GM12878 (cell line): Measurements from ENCODE around the gene EIF2A. TPM values are rescaled to one million over a fixed set of nuclear protein-coding genes. Genes with fewer than 3 reads are reported as not detected.

Source experiments
- ATAC-seq: fragments of 200-7000 bp; cut with Tn5 transposase; 3 replicates; pipeline ENCODE4 v1.9.1; 2020; ENCODE audit warnings: mild to moderate bottlenecking, moderate library complexity
- BruUV-seq: library from RNA; stranded (reverse); fragments of 400-500 nt; replicated peaks from 2 replicates; lab custom pipeline; 2021; lab: Mats Ljungman, UMichigan
- CTCF ChIA-PET: fragments of 300-600 bp; sonication (Branson Sonifier 250); formaldehyde crosslinking; extraction: SDS; loops from one replicate; lab custom pipeline; 2021; ENCODE audit warnings: inconsistent platforms; lab: Yijun Ruan, JAX
- POLR2A ChIA-PET: fragments of 350-600 bp; formaldehyde crosslinking; extraction: SDS; loops from one replicate; lab custom pipeline; 2021; ENCODE audit warnings: inconsistent platforms; lab: Charles Lee
- RAD21 ChIA-PET: fragments of 300-600 bp; sonication (Branson Sonifier 250); formaldehyde crosslinking; loops from one replicate; lab custom pipeline; 2023; ENCODE audit warnings: antibody characterized with exemption; ENCODE audit not compliant: unreplicated experiment; lab: Charles Lee
- SMC1A ChIA-PET: fragments of 300-600 bp; sonication (Branson Sonifier 250); formaldehyde crosslinking; loops from one replicate; lab custom pipeline; 2023; ENCODE audit not compliant: unreplicated experiment, uncharacterized antibody; lab: Charles Lee
- DNase-seq: peaks from one replicate; pipeline ENCODE4 v3.0.0-alpha.2; 2011; ENCODE audit warnings: low read depth, low spot score
- FAIRE-seq: peaks from 3 replicates; lab custom pipeline; 2011; peaks lifted over from hg19 to GRCh38; lab: Jason Lieb, UNC
- H2AFZ ChIP-seq: 2 replicates; pipeline ENCODE4 v1.6.0; 2011; ENCODE audit warnings: low read depth, low read length, control low read depth; ENCODE audit not compliant: control insufficient read depth
- H3K27ac ChIP-seq: 2 replicates; pipeline ENCODE4 v1.5.1; 2011; ENCODE audit warnings: control low read depth; ENCODE audit not compliant: control insufficient read depth, insufficient read depth
- H3K27me3 ChIP-seq, 2 experiments: replicated peaks in 1 of 2; 2 replicates each; pipeline versions ENCODE4 v1.6.0 to v1.6.1; 2011; ENCODE audit warnings: low read length in 1 of 2; ENCODE audit not compliant: control insufficient read depth in 2 of 2, insufficient read depth in 2 of 2
- H3K36me3 ChIP-seq, 2 experiments: 2 replicates each; pipeline ENCODE4 v1.5.1; 2011; ENCODE audit warnings: low read length in 1 of 2; ENCODE audit not compliant: control insufficient read depth in 2 of 2, insufficient read depth in 2 of 2
- H3K4me1 ChIP-seq: 2 replicates; pipeline ENCODE4 v1.6.1; 2011; ENCODE audit warnings: mild to moderate bottlenecking, low read length, moderate library complexity, mixed read lengths; ENCODE audit not compliant: control insufficient read depth, insufficient read depth
- H3K4me2 ChIP-seq: 2 replicates; pipeline ENCODE4 v1.6.0; 2011; ENCODE audit warnings: control low read depth; ENCODE audit not compliant: control insufficient read depth, insufficient read depth
- H3K4me3 ChIP-seq: fragments of 200-600 bp; sonication (generic); 2 replicates; pipeline ENCODE4 v1.5.1; 2016
- H3K79me2 ChIP-seq: 2 replicates; pipeline ENCODE4 v1.6.0; 2011; ENCODE audit warnings: low read length; ENCODE audit not compliant: control insufficient read depth, insufficient read depth
- H3K9ac ChIP-seq: 2 replicates; pipeline ENCODE4 v1.8.0; 2011; ENCODE audit warnings: low read length, control low read depth, mixed read lengths; ENCODE audit not compliant: control insufficient read depth, insufficient read depth
- H3K9me3 ChIP-seq: replicated peaks from 3 replicates; pipeline ENCODE4 v1.5.1; 2011; ENCODE audit warnings: mild to moderate bottlenecking, low read length; ENCODE audit not compliant: control insufficient read depth, insufficient read depth
- H4K20me1 ChIP-seq: 2 replicates; pipeline ENCODE4 v1.6.0; 2011; ENCODE audit not compliant: control insufficient read depth, insufficient read depth
- BHLHE40 ChIP-seq, 2 experiments: fragments of 450-650 bp in 1 of 2; IDR thresholded peaks; 2 replicates each; pipeline ENCODE4 v1.6.1; 2011 to 2017; ENCODE audit warnings: low read depth in 2 of 2, borderline replicate concordance in 1 of 2, improper control_type of control experiment in 1 of 2, low read length in 1 of 2, mild to moderate bottlenecking in 1 of 2
- BRCA1 ChIP-seq: IDR thresholded peaks from 2 replicates; pipeline ENCODE4 v1.6.1; 2011; ENCODE audit warnings: low read depth, low read length, improper control_type of control experiment
- CHD2 ChIP-seq: IDR thresholded peaks from 2 replicates; pipeline ENCODE4 v1.6.1; 2011; ENCODE audit warnings: low read depth, low read length, improper control_type of control experiment, borderline replicate concordance
- CREM ChIP-seq: IDR thresholded peaks from 2 replicates; pipeline ENCODE4 v1.6.1; 2014; ENCODE audit warnings: antibody characterized with exemption, low read depth
- IKZF1 ChIP-seq: fragments of 450-650 bp; conservative IDR thresholded peaks from 2 replicates; pipeline ENCODE4 v1.6.1; 2017; ENCODE audit warnings: antibody characterized with exemption, mild to moderate bottlenecking
- KDM1A ChIP-seq: fragments of 200-600 bp; sonication (generic); IDR thresholded peaks from 2 replicates; pipeline ENCODE4 v1.6.1; 2016; ENCODE audit warnings: borderline replicate concordance
- MTA3 ChIP-seq: IDR thresholded peaks from 2 replicates; pipeline ENCODE4 v1.6.1; 2012; ENCODE audit warnings: low read length, inconsistent platforms, borderline replicate concordance
- NRF1 ChIP-seq: conservative IDR thresholded peaks from 2 replicates; pipeline ENCODE4 v1.6.1; 2011; ENCODE audit warnings: mild to moderate bottlenecking, low read depth, low read length, improper control_type of control experiment
- SMAD1 ChIP-seq: fragments of 450-650 bp; IDR thresholded peaks from 2 replicates; pipeline ENCODE4 v1.6.1; 2018; ENCODE audit warnings: mild to moderate bottlenecking, low read depth; ENCODE audit not compliant: partially characterized antibody
- SMARCA5 ChIP-seq: fragments of 450-650 bp; IDR thresholded peaks from 2 replicates; pipeline ENCODE4 v1.6.1; 2017; ENCODE audit warnings: mild to moderate bottlenecking
- SP1 ChIP-seq: IDR thresholded peaks from one replicate; pipeline ENCODE4 v1.6.1; 2011; ENCODE audit warnings: low read depth, low read length
- TARDBP ChIP-seq: IDR thresholded peaks from 2 replicates; pipeline ENCODE4 v1.6.1; 2016; ENCODE audit warnings: borderline replicate concordance
- TCF12 ChIP-seq: IDR thresholded peaks from 2 replicates; pipeline ENCODE4 v1.6.1; 2011; ENCODE audit warnings: low read depth, mild to moderate bottlenecking, low read length
- ZBED1 ChIP-seq: IDR thresholded peaks from 2 replicates; pipeline ENCODE4 v1.6.1; 2016; ENCODE audit warnings: borderline replicate concordance
- ZNF274 ChIP-seq: IDR thresholded peaks from one replicate; pipeline ENCODE4 v1.8.0; 2011; ENCODE audit not compliant: insufficient read length, insufficient read depth
- ZSCAN29 ChIP-seq: fragments of 450-650 bp; IDR thresholded peaks from 2 replicates; pipeline ENCODE4 v1.6.1; 2017; ENCODE audit warnings: mild to moderate bottlenecking, moderate library complexity
- WGBS: methylation state at CpG from one replicate; pipeline ENCODE4 v1.1.6; 2016; ENCODE audit warnings: low lambda C conversion rate; ENCODE audit not compliant: insufficient replicate concordance, insufficient coverage; ENCODE audit errors: missing lambda C conversion rate; 5-methylcytosine and 5-hydroxymethylcytosine counted together
- in situ Hi-C: fragments of 300-500 bp; cut with MboI; formaldehyde crosslinking; loops from 9 replicates; pipeline ENCODE4 v1.14.3; 2018; ENCODE audit warnings: mixed read lengths
- intact Hi-C: fragments of 100-400 bp; cut with micrococcal nuclease; formaldehyde crosslinking; loops from one replicate; pipeline ENCODE4 v1.14.2; 2022; ENCODE audit not compliant: unreplicated experiment
- polyA plus RNA-seq, 11 experiments: library from polyadenylated mRNA; depleted of rRNA in 4 of 11; unstranded in 6 of 11; stranded (reverse) in 5 of 11; fragments of >200 nt; fragmentation: Nextera tagmentation in 4 of 11; fragmentation: Illumina TruSeq in 1 of 11; extraction: Ambion mirVana in 4 of 11; extraction: Trizol in 1 of 11; gene quantifications; 1 replicate in 1 of 11; 2 replicates in 10 of 11; pipeline versions ENCODE4 v1.2.1 to v1.2.3, GENCODE V29; 2011 to 2016; ENCODE audit warnings: inconsistent platforms in 2 of 11, missing spikeins in 2 of 11, low read depth in 1 of 11
- total RNA-seq, 4 experiments: library from RNA; depleted of rRNA in 3 of 4; stranded (reverse); fragments of >200 nt in 3 of 4; fragmentation: Illumina TruSeq in 1 of 4; extraction: Trizol in 1 of 4; gene quantifications; 2 replicates each; pipeline versions ENCODE4 v1.2.1 to v1.2.3, GENCODE V29; 2013 to 2021
- TF ChIP-seq, protein P1 (sequence below): IDR thresholded peaks from 2 replicates; pipeline ENCODE4 v1.6.1; 2011; ENCODE audit warnings: borderline replicate concordance, low read depth, mild to moderate bottlenecking, moderate library complexity, low read length; ENCODE audit not compliant: insufficient read depth, poor library complexity, severe bottlenecking
- TF ChIP-seq, protein P2 (sequence below): fragments of 450-650 bp; IDR thresholded peaks from 2 replicates; pipeline ENCODE4 v1.6.1; 2017; ENCODE audit warnings: mild to moderate bottlenecking, low read depth, inconsistent platforms; ENCODE audit not compliant: poor library complexity, severe bottlenecking
- TF ChIP-seq, protein P3 (sequence below): fragments of 450-650 bp; IDR thresholded peaks from 2 replicates; pipeline ENCODE4 v1.6.1; 2017; ENCODE audit warnings: mild to moderate bottlenecking, moderate library complexity

Gene EIF2A
- total and polyA plus RNA-seq, 10 of the 15 experiments (the other 5 are each of a cell fraction or from before 2014, with no cell fraction given) = 85.4 to 211 (median 136) TPM

DNA sequence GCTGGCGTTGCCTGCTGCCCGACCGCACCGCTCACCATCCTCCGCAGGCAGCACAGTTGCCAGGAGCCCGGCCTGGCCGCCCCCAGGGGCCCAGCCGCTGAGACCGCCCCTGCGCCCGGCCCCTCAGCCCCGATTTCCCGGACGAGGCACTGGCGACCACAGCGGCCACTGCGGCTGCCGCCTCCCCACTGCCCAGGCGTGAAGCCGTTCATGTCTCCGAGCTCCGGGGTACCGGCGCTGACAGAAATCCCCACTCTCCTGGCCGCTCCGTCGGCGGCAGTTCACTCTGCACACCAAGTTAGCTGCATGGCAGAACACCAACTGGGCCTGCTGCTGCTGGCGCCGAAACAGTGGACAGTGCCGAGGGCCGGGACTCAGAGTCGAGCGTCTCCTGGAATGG is 65.1 kb downstream of the EIF2A start:
- ATAC-seq (no peak), DNase-seq (no peak), FAIRE-seq (no peak)
- Histone ChIP-seq H3K27ac (no peak overlapping the region), H3K9me3 (peaks cover under 1% of the 10 kb centered on the region; the same call in 2 of the 3 replicates), H3K36me3 (peaks cover 6 to 7% of the 10 kb centered on the region in 2 experiments), H3K4me3 (no peak overlapping the region), H3K4me1 (peaks cover 15% of the 10 kb centered on the region), H4K20me1 (peaks cover 6% of the 10 kb centered on the region), H3K9ac (no peak overlapping the region), H3K79me2 (peaks cover 81% of the 10 kb centered on the region), H3K27me3 (no peaks in the 10 kb centered on the region), H3K4me2 (no peak overlapping the region), H2AFZ (no peak overlapping the region)
- ChIA-PET POLR2A (interaction anchor here (1.5 kb wide), 1 partner anchor 12 kb away, joined by 3 read pairs; no protein-coding TSS in a partner anchor), SMC1A (interaction anchor here (1.0 to 1.6 kb wide), 5 partner anchors 9 to 111 kb away, joined by 3 to 5 read pairs (median 3); partner anchors contain the start of gene SELENOT), CTCF (interaction anchor here (0.6 to 1.0 kb wide), 2 partner anchors 176 to 1283 kb away, joined by 3 to 4 read pairs; no protein-coding TSS in a partner anchor), RAD21 (interaction anchor here (0.7 kb wide), 1 partner anchor 371 kb away, joined by 3 read pairs; no protein-coding TSS in a partner anchor)
- no TSS peak for BruUV-seq
- in situ Hi-C loops = no loop called here
- intact Hi-C loops = no loop called here
- whole genome bisulfite sequencing = 98% methylated on average over 34 of the region's 34 CpGs
- TF ChIP-seq SMARCA5 (no peak), MTA3 (no peak), KDM1A (no peak), ZNF274 (no peak), NRF1 (no peak), TARDBP (no peak), SMAD1 (no peak), TCF12 (no peak), BHLHE40 (IDR thresholded peaks at IDR 0.05; ENCODE audit: borderline replicate concordance in 1 of 2, low read depth in 2 of 2, low read length in 1 of 2) (no peak), CREM (no peak), ZSCAN29 (no peak), SP1 (no peak), CHD2 (no peak), BRCA1 (no peak), IKZF1 (no peak), ZBED1 (no peak)
- TF ChIP-seq, protein P1, sequence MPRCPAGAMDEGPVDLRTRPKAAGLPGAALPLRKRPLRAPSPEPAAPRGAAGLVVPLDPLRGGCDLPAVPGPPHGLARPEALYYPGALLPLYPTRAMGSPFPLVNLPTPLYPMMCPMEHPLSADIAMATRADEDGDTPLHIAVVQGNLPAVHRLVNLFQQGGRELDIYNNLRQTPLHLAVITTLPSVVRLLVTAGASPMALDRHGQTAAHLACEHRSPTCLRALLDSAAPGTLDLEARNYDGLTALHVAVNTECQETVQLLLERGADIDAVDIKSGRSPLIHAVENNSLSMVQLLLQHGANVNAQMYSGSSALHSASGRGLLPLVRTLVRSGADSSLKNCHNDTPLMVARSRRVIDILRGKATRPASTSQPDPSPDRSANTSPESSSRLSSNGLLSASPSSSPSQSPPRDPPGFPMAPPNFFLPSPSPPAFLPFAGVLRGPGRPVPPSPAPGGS = no peak
- TF ChIP-seq, protein P2, sequence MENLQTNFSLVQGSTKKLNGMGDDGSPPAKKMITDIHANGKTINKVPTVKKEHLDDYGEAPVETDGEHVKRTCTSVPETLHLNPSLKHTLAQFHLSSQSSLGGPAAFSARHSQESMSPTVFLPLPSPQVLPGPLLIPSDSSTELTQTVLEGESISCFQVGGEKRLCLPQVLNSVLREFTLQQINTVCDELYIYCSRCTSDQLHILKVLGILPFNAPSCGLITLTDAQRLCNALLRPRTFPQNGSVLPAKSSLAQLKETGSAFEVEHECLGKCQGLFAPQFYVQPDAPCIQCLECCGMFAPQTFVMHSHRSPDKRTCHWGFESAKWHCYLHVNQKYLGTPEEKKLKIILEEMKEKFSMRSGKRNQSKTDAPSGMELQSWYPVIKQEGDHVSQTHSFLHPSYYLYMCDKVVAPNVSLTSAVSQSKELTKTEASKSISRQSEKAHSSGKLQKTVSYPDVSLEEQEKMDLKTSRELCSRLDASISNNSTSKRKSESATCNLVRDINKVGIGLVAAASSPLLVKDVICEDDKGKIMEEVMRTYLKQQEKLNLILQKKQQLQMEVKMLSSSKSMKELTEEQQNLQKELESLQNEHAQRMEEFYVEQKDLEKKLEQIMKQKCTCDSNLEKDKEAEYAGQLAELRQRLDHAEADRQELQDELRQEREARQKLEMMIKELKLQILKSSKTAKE = no peak
- TF ChIP-seq, protein P3, sequence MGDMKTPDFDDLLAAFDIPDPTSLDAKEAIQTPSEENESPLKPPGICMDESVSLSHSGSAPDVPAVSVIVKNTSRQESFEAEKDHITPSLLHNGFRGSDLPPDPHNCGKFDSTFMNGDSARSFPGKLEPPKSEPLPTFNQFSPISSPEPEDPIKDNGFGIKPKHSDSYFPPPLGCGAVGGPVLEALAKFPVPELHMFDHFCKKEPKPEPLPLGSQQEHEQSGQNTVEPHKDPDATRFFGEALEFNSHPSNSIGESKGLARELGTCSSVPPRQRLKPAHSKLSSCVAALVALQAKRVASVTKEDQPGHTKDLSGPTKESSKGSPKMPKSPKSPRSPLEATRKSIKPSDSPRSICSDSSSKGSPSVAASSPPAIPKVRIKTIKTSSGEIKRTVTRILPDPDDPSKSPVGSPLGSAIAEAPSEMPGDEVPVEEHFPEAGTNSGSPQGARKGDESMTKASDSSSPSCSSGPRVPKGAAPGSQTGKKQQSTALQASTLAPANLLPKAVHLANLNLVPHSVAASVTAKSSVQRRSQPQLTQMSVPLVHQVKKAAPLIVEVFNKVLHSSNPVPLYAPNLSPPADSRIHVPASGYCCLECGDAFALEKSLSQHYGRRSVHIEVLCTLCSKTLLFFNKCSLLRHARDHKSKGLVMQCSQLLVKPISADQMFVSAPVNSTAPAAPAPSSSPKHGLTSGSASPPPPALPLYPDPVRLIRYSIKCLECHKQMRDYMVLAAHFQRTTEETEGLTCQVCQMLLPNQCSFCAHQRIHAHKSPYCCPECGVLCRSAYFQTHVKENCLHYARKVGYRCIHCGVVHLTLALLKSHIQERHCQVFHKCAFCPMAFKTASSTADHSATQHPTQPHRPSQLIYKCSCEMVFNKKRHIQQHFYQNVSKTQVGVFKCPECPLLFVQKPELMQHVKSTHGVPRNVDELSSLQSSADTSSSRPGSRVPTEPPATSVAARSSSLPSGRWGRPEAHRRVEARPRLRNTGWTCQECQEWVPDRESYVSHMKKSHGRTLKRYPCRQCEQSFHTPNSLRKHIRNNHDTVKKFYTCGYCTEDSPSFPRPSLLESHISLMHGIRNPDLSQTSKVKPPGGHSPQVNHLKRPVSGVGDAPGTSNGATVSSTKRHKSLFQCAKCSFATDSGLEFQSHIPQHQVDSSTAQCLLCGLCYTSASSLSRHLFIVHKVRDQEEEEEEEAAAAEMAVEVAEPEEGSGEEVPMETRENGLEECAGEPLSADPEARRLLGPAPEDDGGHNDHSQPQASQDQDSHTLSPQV = no peak
